ENCODE results near the gene ARSG. TPM values are rescaled to one million over a fixed set of nuclear protein-coding genes. Genes with fewer than 3 reads are reported as not detected.

Gene ARSG
- total and polyA plus RNA-seq, 2 donors (not counting 3 experiments of a cell fraction or from before 2014, with no cell fraction given): 3.9 to 7.0 TPM

GRCh38 chr17:68450801-68451200 lies 159.5 kb downstream of the ARSG start:
- POLR2A ChIA-PET: no interaction called here
- H3K4me1 ChIP-seq (ENCODE audit: control insufficient read depth, extremely low read depth, insufficient read depth, low read length): peaks cover under 1% of the 10 kb centered on the region
- intact Hi-C loops (cut with micrococcal nuclease): no loop called here
- CTCF ChIA-PET: no interaction called here
- H3K9me3 ChIP-seq (replicated peaks; ENCODE audit: control insufficient read depth, insufficient read depth, low read length): no peaks in the 10 kb centered on the region
- no TSS peak for BruUV-seq (replicated peaks)
- H3K79me2 ChIP-seq (ENCODE audit: control insufficient read depth, insufficient read depth, low read length): no peaks in the 10 kb centered on the region
- DNase-seq (ENCODE audit: low read depth, low spot score) (no peak), FAIRE-seq (no peak)
- TF ChIP-seq FOS (IDR thresholded peaks at IDR 0.05; ENCODE audit: borderline replicate concordance, insufficient read depth, low read length) (no peak), MYC (IDR thresholded peaks at IDR 0.05; ENCODE audit: low read depth, low read length) (no peak)
- no peak overlapping the region for H2AFZ ChIP-seq (ENCODE audit: low read depth, low read length)
- H3K4me3 ChIP-seq (replicated peaks in 1 of 3; ENCODE audit: insufficient read depth in 1 of 3, low read depth in 1 of 3, low read length in 3 of 3): no peak overlapping the region
- dilution Hi-C loops (cut with MboI; ENCODE audit: extremely low pct_ligation_motif_present, low sequenced_read_pairs): no loop called here
- no peak overlapping the region for H3K9ac ChIP-seq (replicated peaks; ENCODE audit: extremely low read depth, insufficient read depth, low read length)
- H3K36me3 ChIP-seq (ENCODE audit: control insufficient read depth in 2 of 2, extremely low read depth in 1 of 2, insufficient read depth in 2 of 2, low read length in 2 of 2): peaks cover 7 to 19% of the 10 kb centered on the region in 2 experiments
- no peaks in the 10 kb centered on the region for H4K20me1 ChIP-seq (replicated peaks; ENCODE audit: control insufficient read depth, extremely low read depth, insufficient read depth, low read length)
- H3K27ac ChIP-seq (ENCODE audit: insufficient read depth, low read depth, low read length): no peak overlapping the region
- H3K4me2 ChIP-seq (ENCODE audit: insufficient read depth, low read length): no peak overlapping the region
- no peaks in the 10 kb centered on the region for H3K27me3 ChIP-seq (ENCODE audit: control insufficient read depth in 2 of 2, insufficient read depth in 2 of 2, low read length in 2 of 2)
- no peaks in the 10 kb centered on the region for H3K9me1 ChIP-seq (replicated peaks; ENCODE audit: control insufficient read depth, extremely low read depth, insufficient read depth, low read length)

- TF ChIP-seq GATA2 (IDR thresholded peaks at IDR 0.05; ENCODE audit: insufficient read depth, insufficient read length, low read depth, low read length) (no peak), MAX (IDR thresholded peaks at IDR 0.05; ENCODE audit: insufficient read depth, insufficient read length) (no peak), POLR2A (IDR thresholded peaks at IDR 0.05; ENCODE audit: low read depth, low read length) (no peak), MYC (IDR thresholded peaks at IDR 0.05; ENCODE audit: low read depth, low read length) (no peak), CTCF (IDR thresholded peaks at IDR 0.05; ENCODE audit: extremely low read depth in 1 of 2, insufficient read depth in 1 of 2, low read depth in 1 of 2, low read length in 2 of 2) (no peak), FOS (IDR thresholded peaks at IDR 0.05; ENCODE audit: borderline replicate concordance, insufficient read depth, low read length) (no peak), EZH2 (IDR thresholded peaks at IDR 0.05; ENCODE audit: borderline replicate concordance, low read depth, low read length, severe bottlenecking) (no peak), POLR2AphosphoS5 (IDR thresholded peaks at IDR 0.05; ENCODE audit: insufficient read depth, low read depth, low read length) (no peak), JUN (IDR thresholded peaks at IDR 0.05; ENCODE audit: borderline replicate concordance, insufficient read depth, insufficient read length, low read depth) (no peak)
- peaks cover 8% of the 10 kb centered on the region for H3K4me1 ChIP-seq (ENCODE audit: control insufficient read depth, extremely low read depth, insufficient read depth, low read length)
- no TSS peak for BruUV-seq (replicated peaks)
- no peaks in the 10 kb centered on the region for H3K9me3 ChIP-seq (replicated peaks; ENCODE audit: control insufficient read depth, insufficient read depth, low read length)
- dilution Hi-C loops (cut with MboI; ENCODE audit: extremely low pct_ligation_motif_present, low sequenced_read_pairs) (no loop called here), intact Hi-C loops (cut with micrococcal nuclease) (no loop called here)
- no peak overlapping the region for H2AFZ ChIP-seq (ENCODE audit: low read depth, low read length)
- CTCF ChIA-PET: no interaction called here
- DNase-seq (ENCODE audit: low read depth, low spot score) (no peak), FAIRE-seq (no peak)
- no peak overlapping the region for H3K9ac ChIP-seq (replicated peaks; ENCODE audit: extremely low read depth, insufficient read depth, low read length)
- no peaks in the 10 kb centered on the region for H3K9me1 ChIP-seq (replicated peaks; ENCODE audit: control insufficient read depth, extremely low read depth, insufficient read depth, low read length)
- no peak overlapping the region for H3K4me3 ChIP-seq (replicated peaks in 1 of 3; ENCODE audit: insufficient read depth in 1 of 3, low read depth in 1 of 3, low read length in 3 of 3)
- no peaks in the 10 kb centered on the region for H3K27me3 ChIP-seq (ENCODE audit: control insufficient read depth in 2 of 2, insufficient read depth in 2 of 2, low read length in 2 of 2)
- no peak overlapping the region for H3K4me2 ChIP-seq (ENCODE audit: insufficient read depth, low read length)
- no peak overlapping the region for H3K27ac ChIP-seq (ENCODE audit: insufficient read depth, low read depth, low read length)
- H3K36me3 ChIP-seq (ENCODE audit: control insufficient read depth in 2 of 2, extremely low read depth in 1 of 2, insufficient read depth in 2 of 2, low read length in 2 of 2): peaks cover 7 to 19% of the 10 kb centered on the region in 2 experiments
- POLR2A ChIA-PET: no interaction called here
- no peaks in the 10 kb centered on the region for H4K20me1 ChIP-seq (replicated peaks; ENCODE audit: control insufficient read depth, extremely low read depth, insufficient read depth, low read length)
- H3K79me2 ChIP-seq (ENCODE audit: control insufficient read depth, insufficient read depth, low read length): no peaks in the 10 kb centered on the region
Measured at GRCh38 chr17:68451670-68452354, 160.5 kb downstream of the ARSG start.
